ENCODE measurements around the gene ANKRD26. TPM values are rescaled to one million over a fixed set of nuclear protein-coding genes. Genes with fewer than 3 reads are reported as not detected.

ANKRD26 gene
- 10 to 100 TPM in 4 of 5 donors, 1 to 10 TPM in 1; 3.8 to 46.1 (median 15.6) TPM for total RNA-seq
- polyA plus RNA-seq = 1 to 10 TPM; 1.2 to 1.7 (median 1.6) TPM
- long read RNA-seq, donor 1 = 0 reads
- long read RNA-seq, donor 2 = 0 reads
- long read RNA-seq, donor 3 = 0 reads
- long read RNA-seq, donor 4 = 0 reads
- long read RNA-seq, donor 5 = 0 reads
- long read RNA-seq, donor 6 = 0 reads
- long read RNA-seq, donor 7 = 0 reads
- long read RNA-seq, donor 8 = 0 reads
- long read RNA-seq, donor 9 = 0 reads
- long read RNA-seq, donor 10 = 0 reads

- Histone ChIP-seq H3K4me3 (peak within 1 kb of the TSS; percentile 68 to 80 (median 72)), H3K4me1 (peaks cover 12 to 22% (median 18%) of the 10 kb centered on the region in 4 donors), H3K27me3 (no peaks in the 10 kb centered on the region), H3K9me3 (no peaks in the 10 kb centered on the region), H3K27ac (peak within 1 kb of the TSS; percentile 90 to 94 (median 92)), H3K36me3 (peaks cover 0 to 4% (median 0%) of the 10 kb centered on the region in 4 donors)
- peak; percentile 92 to 95 (median 94) for TF ChIP-seq POLR2AphosphoS5 (IDR thresholded peaks at IDR 0.05)
- no peak for TF ChIP-seq EP300 (IDR thresholded peaks at IDR 0.05)
- TF ChIP-seq, protein P1, sequence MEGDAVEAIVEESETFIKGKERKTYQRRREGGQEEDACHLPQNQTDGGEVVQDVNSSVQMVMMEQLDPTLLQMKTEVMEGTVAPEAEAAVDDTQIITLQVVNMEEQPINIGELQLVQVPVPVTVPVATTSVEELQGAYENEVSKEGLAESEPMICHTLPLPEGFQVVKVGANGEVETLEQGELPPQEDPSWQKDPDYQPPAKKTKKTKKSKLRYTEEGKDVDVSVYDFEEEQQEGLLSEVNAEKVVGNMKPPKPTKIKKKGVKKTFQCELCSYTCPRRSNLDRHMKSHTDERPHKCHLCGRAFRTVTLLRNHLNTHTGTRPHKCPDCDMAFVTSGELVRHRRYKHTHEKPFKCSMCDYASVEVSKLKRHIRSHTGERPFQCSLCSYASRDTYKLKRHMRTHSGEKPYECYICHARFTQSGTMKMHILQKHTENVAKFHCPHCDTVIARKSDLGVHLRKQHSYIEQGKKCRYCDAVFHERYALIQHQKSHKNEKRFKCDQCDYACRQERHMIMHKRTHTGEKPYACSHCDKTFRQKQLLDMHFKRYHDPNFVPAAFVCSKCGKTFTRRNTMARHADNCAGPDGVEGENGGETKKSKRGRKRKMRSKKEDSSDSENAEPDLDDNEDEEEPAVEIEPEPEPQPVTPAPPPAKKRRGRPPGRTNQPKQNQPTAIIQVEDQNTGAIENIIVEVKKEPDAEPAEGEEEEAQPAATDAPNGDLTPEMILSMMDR (IDR thresholded peaks at IDR 0.05) = peak in 1 of 7 experiments; percentile 32
- TF ChIP-seq POLR2A (IDR thresholded peaks at IDR 0.05) = peak in 2 of 4 donors; percentile 35 to 79
- 0 to 1% (median 0%) methylated on average over 55 to 65 of the region's 65 CpGs for WGBS, 5 donors
- intact Hi-C loops (cut with DNase I; ENCODE audit: low total_unique reads) = no loop called here
- peak; percentile 99 for DNase-seq
These were observed at the start of gene ANKRD26 for GRCh38 chr10:27099916-27100812. TSS of gene ANKRD26 (minus strand) at chr10:27100494. CDS start at chr10:27100326, 168 bp downstream.

DNA sequence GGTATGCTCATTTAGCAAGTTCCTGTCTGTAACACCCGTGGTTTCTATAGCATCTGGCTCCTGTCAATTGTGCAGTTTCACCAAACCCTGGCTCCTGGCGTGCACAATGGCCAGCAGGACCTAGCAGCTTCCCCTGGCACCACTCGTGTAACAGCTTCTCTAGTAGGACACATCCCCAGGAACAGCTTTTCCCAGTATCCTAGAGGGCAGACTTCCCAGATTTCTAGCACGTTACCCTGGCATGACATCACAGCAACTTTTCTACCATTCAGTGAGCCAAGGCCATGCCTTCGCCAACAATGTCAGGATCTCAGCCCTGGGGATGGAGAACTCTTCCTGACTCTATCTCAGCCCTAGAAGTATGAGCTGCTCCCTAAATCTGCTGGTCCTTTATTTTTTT is 47.4 kb upstream of the ANKRD26 start:
- no peak for DNase-seq
- TF ChIP-seq EP300 (IDR thresholded peaks at IDR 0.05) (no peak), POLR2AphosphoS5 (IDR thresholded peaks at IDR 0.05) (no peak), POLR2A (IDR thresholded peaks at IDR 0.05) (no peak)
- TF ChIP-seq, protein P1 (IDR thresholded peaks at IDR 0.05) = no peak
- Histone ChIP-seq H3K27ac (no peak overlapping the region), H3K4me3 (no peak overlapping the region), H3K4me1 (peaks cover 7 to 33% (median 17%) of the 10 kb centered on the region in 4 donors), H3K36me3 (peaks cover 16 to 63% (median 62%) of the 10 kb centered on the region in 4 donors), H3K27me3 (no peaks in the 10 kb centered on the region), H3K9me3 (no peaks in the 10 kb centered on the region)
- WGBS, 5 donors = 77 to 87% (median 83%) methylated on average over 5 of the region's 5 CpGs
- intact Hi-C loops (cut with DNase I; ENCODE audit: low total_unique reads) = no loop called here

- Histone ChIP-seq H3K27ac (no peak overlapping the region), H3K4me3 (no peak overlapping the region), H3K27me3 (no peaks in the 10 kb centered on the region), H3K9me3 (no peaks in the 10 kb centered on the region), H3K4me1 (peaks cover 0 to 20% (median 4%) of the 10 kb centered on the region in 4 donors), H3K36me3 (peaks cover 22 to 80% (median 80%) of the 10 kb centered on the region in 4 donors)
- intact Hi-C loops (cut with DNase I; ENCODE audit: low total_unique reads) = no loop called here
- TF ChIP-seq EP300 (IDR thresholded peaks at IDR 0.05) (no peak), POLR2AphosphoS5 (IDR thresholded peaks at IDR 0.05) (no peak), POLR2A (IDR thresholded peaks at IDR 0.05) (no peak)
- TF ChIP-seq, protein P1 (IDR thresholded peaks at IDR 0.05) = no peak
- no peak for DNase-seq
These were observed 45.6 kb upstream of the ANKRD26 start for GRCh38 chr10:27145937-27146336.

DNA sequence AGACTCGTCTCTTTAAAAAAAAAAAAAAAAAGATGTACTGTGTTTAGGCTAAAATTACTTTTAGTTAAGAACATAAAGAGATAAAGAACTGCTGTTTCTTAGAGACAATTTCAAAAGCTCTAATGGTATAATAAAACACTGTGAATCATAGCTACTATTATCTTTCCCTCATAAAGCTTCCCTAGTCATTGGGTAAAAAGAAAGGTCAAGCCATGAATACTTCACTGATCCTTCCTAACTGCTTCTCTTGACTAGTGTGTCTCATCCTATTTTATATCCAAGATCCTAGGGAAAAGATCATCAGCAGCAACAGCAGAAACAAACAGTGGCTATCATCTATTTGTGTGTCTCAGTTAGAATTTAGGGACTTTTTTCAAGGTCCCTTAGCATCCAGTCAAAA is 43.4 kb upstream of the ANKRD26 start:
- no peaks in the 10 kb centered on the region for H3K9me3 ChIP-seq
- H3K36me3 ChIP-seq = peaks cover 22 to 100% (median 97%) of the 10 kb centered on the region in 4 donors
- TF ChIP-seq, protein P1 (IDR thresholded peaks at IDR 0.05) = no peak
- TF ChIP-seq POLR2AphosphoS5 (IDR thresholded peaks at IDR 0.05) = no peak
- TF ChIP-seq POLR2A (IDR thresholded peaks at IDR 0.05) = no peak
- no peak for TF ChIP-seq EP300 (IDR thresholded peaks at IDR 0.05)
- no peak for DNase-seq
- no peaks in the 10 kb centered on the region for H3K27me3 ChIP-seq
- peaks cover 0 to 7% (median 0%) of the 10 kb centered on the region in 4 donors for H3K4me1 ChIP-seq
- H3K27ac ChIP-seq = no peak overlapping the region
- 88 to 100% (median 89%) methylated on average over 1 of the region's 1 CpG for WGBS, 5 donors
- no peak overlapping the region for H3K4me3 ChIP-seq
- intact Hi-C loops (cut with DNase I; ENCODE audit: low total_unique reads) = no loop called here
